ENCODE data around the gene RIMBP2.

RIMBP2 gene

GRCh38 chr12:130525384-130526172 lies 190.5 kb downstream of the RIMBP2 start:
- DNase-seq, result no peak

GRCh38 chr12:130524759-130525158 lies 191.3 kb downstream of the RIMBP2 start:
- no peak for DNase-seq

- DNase-seq, result no peak
Measured at GRCh38 chr12:130523863-130524614, 192.1 kb downstream of the RIMBP2 start.

- no peak for DNase-seq
Measured at GRCh38 chr12:130523208-130523607, 192.9 kb downstream of the RIMBP2 start.

GRCh38 chr12:130522244-130522834 lies 193.8 kb downstream of the RIMBP2 start:
- no peak for DNase-seq

- no peak for DNase-seq
Measured at GRCh38 chr12:130521375-130522124, 194.5 kb downstream of the RIMBP2 start.

GRCh38 chr12:130520784-130521183 lies 195.3 kb downstream of the RIMBP2 start:
- no peak for DNase-seq

- no peak for DNase-seq
Measured at GRCh38 chr12:130517588-130517987, 198.5 kb downstream of the RIMBP2 start.

GRCh38 chr12:130514149-130514551 lies 201.9 kb downstream of the RIMBP2 start:
- DNase-seq, result peak; percentile 4

- DNase-seq, result no peak
Measured at GRCh38 chr12:130513556-130513955, 202.5 kb downstream of the RIMBP2 start.

GRCh38 chr12:130511285-130511684 lies 204.8 kb downstream of the RIMBP2 start:
- DNase-seq, result no peak

- no peak for DNase-seq
Measured at GRCh38 chr12:130509454-130509853, 206.6 kb downstream of the RIMBP2 start.

- DNase-seq, result no peak
Measured at GRCh38 chr12:130508847-130509246, 207.3 kb downstream of the RIMBP2 start.

GRCh38 chr12:130508318-130508717 lies 207.8 kb downstream of the RIMBP2 start:
- no peak for DNase-seq

GRCh38 chr12:130506844-130507243 lies 209.3 kb downstream of the RIMBP2 start:
- no peak for DNase-seq

- no peak for DNase-seq
Measured at GRCh38 chr12:130504840-130505175, 211.3 kb downstream of the RIMBP2 start.

- DNase-seq, result no peak
Measured at GRCh38 chr12:130504110-130504839, 211.8 kb downstream of the RIMBP2 start.

- DNase-seq, result no peak
Measured at GRCh38 chr12:130501821-130502220, 214.3 kb downstream of the RIMBP2 start.

- no peak for DNase-seq
Measured at GRCh38 chr12:130500835-130501330, 215.2 kb downstream of the RIMBP2 start.

- no peak for DNase-seq
Measured at GRCh38 chr12:130499474-130499873, 216.6 kb downstream of the RIMBP2 start.

- DNase-seq, result no peak
Measured at GRCh38 chr12:130498589-130499385, 217.3 kb downstream of the RIMBP2 start.
